ENCODE data around the gene SLC25A33.
"Not testable (repeated sequence)": the region's sequence is repeated elsewhere in the genome, so short reads cannot be mapped to it uniquely, and the experiment has no call there.

SLC25A33 gene

DNA sequence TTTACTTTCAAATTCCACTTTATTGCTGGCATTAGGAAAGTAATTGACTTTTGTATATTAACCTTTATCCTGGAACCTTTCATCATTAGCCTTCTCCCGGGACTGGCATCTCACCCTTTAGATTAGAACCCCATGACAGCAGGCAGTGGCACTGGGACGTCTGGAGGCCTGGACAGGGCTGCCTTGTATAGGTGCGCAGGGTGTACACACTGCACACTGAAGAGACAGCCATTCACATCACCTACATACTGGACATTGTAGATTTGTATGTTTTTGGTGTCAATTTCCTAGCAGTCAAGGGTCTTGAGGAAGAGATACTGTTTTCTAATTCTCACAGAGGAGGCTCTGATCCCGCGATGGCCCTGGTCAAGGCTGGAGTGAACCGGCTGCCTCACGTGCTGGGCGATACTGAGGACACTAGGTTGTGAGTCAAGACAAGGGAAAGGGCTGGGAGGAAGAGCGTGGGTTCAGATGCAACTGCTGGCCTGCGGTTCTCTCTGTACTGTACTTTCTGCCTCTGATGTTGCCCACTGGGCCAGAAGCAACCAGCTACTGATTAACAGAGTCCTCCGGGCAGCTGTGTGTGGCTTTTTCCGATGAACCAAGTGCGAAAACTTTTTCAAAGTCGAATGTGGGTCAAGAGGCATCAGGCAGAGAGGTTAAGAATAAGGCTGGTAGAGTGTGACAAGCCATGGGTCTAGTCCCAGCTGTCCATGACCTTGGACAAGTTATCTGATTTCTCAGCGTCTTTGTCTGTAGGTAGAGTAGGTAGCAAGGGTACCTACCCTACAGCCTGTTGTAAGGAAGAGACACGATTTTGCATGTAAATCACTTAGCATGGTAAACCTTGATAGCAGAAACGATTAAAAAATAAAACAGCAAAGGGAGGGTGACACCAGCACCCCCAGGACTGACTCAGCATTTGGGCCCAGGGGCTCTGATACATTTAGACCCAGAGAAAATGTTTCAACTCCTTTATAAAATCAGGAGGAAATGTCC is 38.2 kb upstream of the SLC25A33 start:
- in situ Hi-C loops (cut with MboI; ENCODE audit: low pct_unique_long_range_greater_than_20kb, low sequenced_read_pairs, unreplicated experiment): loop anchor here (10.0 kb wide), 1 partner anchor 64 kb away; no protein-coding TSS in a partner anchor
- DNase-seq (ENCODE audit: low spot score): no peak
- TF ChIP-seq, protein P1, sequence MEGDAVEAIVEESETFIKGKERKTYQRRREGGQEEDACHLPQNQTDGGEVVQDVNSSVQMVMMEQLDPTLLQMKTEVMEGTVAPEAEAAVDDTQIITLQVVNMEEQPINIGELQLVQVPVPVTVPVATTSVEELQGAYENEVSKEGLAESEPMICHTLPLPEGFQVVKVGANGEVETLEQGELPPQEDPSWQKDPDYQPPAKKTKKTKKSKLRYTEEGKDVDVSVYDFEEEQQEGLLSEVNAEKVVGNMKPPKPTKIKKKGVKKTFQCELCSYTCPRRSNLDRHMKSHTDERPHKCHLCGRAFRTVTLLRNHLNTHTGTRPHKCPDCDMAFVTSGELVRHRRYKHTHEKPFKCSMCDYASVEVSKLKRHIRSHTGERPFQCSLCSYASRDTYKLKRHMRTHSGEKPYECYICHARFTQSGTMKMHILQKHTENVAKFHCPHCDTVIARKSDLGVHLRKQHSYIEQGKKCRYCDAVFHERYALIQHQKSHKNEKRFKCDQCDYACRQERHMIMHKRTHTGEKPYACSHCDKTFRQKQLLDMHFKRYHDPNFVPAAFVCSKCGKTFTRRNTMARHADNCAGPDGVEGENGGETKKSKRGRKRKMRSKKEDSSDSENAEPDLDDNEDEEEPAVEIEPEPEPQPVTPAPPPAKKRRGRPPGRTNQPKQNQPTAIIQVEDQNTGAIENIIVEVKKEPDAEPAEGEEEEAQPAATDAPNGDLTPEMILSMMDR (IDR thresholded peaks at IDR 0.05; ENCODE audit: extremely low read depth, insufficient read depth, missing control alignments): no peak

DNA sequence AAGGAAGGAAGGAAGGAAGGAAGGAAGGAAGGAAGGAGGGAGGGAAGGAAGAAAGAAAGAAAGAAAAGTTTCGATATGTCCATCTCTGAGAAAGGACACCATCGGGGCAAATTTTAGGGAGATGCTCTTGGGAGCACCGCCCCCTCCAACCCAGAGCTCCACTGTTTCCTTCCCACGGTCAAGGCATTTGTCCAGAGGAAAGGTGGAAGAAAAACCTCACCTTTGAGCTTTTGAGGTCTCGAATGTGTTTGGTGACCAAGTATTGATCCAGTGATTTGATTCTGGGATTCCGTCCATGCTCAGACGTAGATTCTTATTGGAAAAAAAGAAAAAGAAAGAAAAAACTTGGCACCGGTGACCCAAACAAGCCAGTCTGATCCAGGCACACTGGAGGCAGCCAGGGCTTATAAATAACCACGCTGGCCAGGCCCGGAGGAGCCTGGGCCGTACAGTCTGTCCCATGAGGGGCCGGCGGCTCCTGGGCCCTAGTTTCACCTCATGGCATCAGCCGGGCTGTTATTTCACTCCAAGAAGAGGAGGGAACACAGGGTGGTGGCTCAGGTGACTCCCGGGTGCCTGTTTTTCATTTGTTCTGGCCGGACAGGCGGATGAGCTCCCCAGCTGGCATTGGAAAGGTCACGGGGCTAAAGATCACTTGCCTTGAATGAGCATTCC is 36.1 kb upstream of the SLC25A33 start:
- DNase-seq (ENCODE audit: low spot score): no peak
- TF ChIP-seq, protein P1 (IDR thresholded peaks at IDR 0.05; ENCODE audit: extremely low read depth, insufficient read depth, missing control alignments): no peak
- in situ Hi-C loops (cut with MboI; ENCODE audit: low pct_unique_long_range_greater_than_20kb, low sequenced_read_pairs, unreplicated experiment): loop anchor here (10.0 kb wide), 1 partner anchor 62 kb away; no protein-coding TSS in a partner anchor

DNA sequence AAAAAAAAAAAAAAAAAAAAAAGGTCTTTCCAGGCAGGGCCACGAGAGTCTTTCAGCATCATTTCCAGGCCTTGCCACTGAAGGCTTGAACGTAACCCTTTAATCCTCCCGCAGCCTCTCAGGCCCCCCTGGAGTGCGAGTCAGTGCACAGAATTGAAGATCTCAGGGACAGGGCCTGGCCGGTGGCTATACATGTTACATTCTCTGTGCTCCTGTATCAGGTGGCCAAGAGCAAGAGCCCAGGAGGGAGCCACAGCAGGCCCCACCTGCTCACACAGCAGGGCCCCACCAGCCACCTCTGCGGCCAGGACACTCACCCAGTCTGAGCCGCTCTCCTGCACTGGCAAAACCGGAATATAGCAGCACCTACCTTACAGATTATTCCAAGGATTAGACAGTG is 34.1 kb upstream of the SLC25A33 start:
- DNase-seq (ENCODE audit: low spot score): no peak
- in situ Hi-C loops (cut with MboI; ENCODE audit: low pct_unique_long_range_greater_than_20kb, low sequenced_read_pairs, unreplicated experiment): loop anchor here (10.0 kb wide), 1 partner anchor 60 kb away; no protein-coding TSS in a partner anchor
- TF ChIP-seq, protein P1 (IDR thresholded peaks at IDR 0.05; ENCODE audit: extremely low read depth, insufficient read depth, missing control alignments): no peak

DNA sequence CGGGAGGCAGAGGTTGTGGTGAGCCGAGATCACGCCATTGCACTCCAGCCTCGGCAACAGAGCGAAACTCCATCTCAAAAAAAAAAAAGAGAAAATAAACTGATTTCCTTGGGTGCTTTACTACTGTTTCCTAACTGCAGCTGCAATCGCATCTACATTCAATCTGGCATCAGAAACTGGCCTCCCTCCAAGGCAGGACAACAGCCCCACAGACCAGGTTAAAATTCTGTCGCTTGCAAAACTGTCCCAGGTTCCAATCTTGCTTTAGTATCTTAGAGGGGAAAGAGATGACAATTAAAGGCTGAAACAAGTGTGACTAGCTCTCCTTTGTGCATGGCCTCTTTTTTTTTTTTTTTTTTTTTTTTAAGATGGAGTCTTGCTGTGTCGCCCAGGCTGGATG is 32.4 kb upstream of the SLC25A33 start:
- DNase-seq (ENCODE audit: low spot score): no peak
- TF ChIP-seq, protein P1 (IDR thresholded peaks at IDR 0.05; ENCODE audit: extremely low read depth, insufficient read depth, missing control alignments): no peak
- in situ Hi-C loops (cut with MboI; ENCODE audit: low pct_unique_long_range_greater_than_20kb, low sequenced_read_pairs, unreplicated experiment): loop anchor here (10.0 kb wide), 1 partner anchor 58 kb away; no protein-coding TSS in a partner anchor

DNA sequence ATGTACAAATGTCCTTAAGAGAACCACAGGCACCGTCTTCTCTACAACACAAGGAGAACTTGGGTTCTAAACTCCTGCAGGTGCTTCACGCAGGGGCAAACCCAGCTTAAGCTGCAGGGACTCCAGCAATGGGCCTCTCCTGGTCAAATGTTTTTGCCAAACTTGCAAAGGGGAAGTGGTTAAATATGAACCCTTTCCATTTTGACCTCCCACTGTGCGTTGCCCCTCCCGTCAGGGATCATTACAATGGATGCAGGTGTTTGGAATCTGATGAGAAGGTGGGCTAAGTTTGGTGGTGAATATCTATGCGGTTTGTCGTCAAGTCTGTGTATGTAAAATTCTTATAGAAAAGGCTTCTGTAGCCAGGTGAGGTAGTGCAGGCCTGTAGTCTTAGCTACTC is 29.1 kb upstream of the SLC25A33 start:
- DNase-seq (ENCODE audit: low spot score): no peak
- in situ Hi-C loops (cut with MboI; ENCODE audit: low pct_unique_long_range_greater_than_20kb, low sequenced_read_pairs, unreplicated experiment): no loop called here
- TF ChIP-seq, protein P1 (IDR thresholded peaks at IDR 0.05; ENCODE audit: extremely low read depth, insufficient read depth, missing control alignments): no peak

DNA sequence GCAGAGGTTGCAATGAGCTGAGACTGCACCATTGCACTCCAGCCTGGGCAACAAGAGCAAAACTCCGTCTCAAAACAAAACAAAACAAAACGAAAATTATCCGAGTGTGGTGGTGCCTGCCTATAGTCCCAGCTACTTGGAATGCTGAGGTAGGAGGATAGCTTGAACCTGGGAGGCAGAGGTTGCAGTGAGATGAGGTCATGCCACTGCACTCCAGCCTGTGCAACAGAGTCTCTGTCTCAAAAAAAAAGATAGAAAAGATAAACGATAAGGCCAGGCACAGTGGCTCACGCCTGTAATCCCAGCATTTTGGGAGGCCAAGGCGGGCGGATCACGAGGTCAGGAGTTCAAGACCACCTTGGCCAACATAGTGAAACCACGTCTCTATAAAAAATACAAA is 23.7 kb upstream of the SLC25A33 start:
- in situ Hi-C loops (cut with MboI; ENCODE audit: low pct_unique_long_range_greater_than_20kb, low sequenced_read_pairs, unreplicated experiment); DNase-seq (ENCODE audit: low spot score): not testable (repeated sequence)

Data from GM13977 (cell line).